GM12878 (cell line): Measurements from ENCODE around the gene SESN1.

Source experiments
- NFXL1 ChIP-seq: fragments of 450-650 bp; IDR thresholded peaks from 2 replicates; pipeline ENCODE4 v1.6.1; 2017; ENCODE audit warnings: antibody characterized with exemption, mild to moderate bottlenecking, borderline replicate concordance
- NR2F1 ChIP-seq: fragments of 450-650 bp; conservative IDR thresholded peaks from 2 replicates; pipeline ENCODE4 v1.6.1; 2017; ENCODE audit warnings: mild to moderate bottlenecking
- PAX8 ChIP-seq: fragments of 450-650 bp; IDR thresholded peaks from 2 replicates; pipeline ENCODE4 v1.6.1; 2017; ENCODE audit warnings: mild to moderate bottlenecking, moderate library complexity

- no peak for TF ChIP-seq NR2F1
- TF ChIP-seq NFXL1 = no peak
- TF ChIP-seq PAX8 = no peak
These were observed 35.5 kb downstream of the SESN1 start for GRCh38 chr6:109059153-109059552.
